ENCODE results near the gene ADGRV1. TPM values are rescaled to one million over a fixed set of nuclear protein-coding genes. Genes with fewer than 3 reads are reported as not detected.

ADGRV1 gene
- total RNA-seq, 1 experiment from 2014 or later, result 64.8 TPM

GRCh38 chr5:90849939-90850338 lies 291.3 kb downstream of the ADGRV1 start:
- Histone ChIP-seq H3K79me1 (ENCODE audit: insufficient read depth, low read depth, low read length, poor library complexity, severe bottlenecking) (no peaks in the 10 kb centered on the region), H4K91ac (ENCODE audit: insufficient read length, low read depth, low read length) (no peak overlapping the region), H3K27ac (ENCODE audit: insufficient read length, low read depth, low read length) (no peak overlapping the region), H3K27me3 (ENCODE audit: insufficient read depth, low read length) (no peaks in the 10 kb centered on the region), H4K8ac (replicated peaks; ENCODE audit: insufficient read length, low read depth, low read length) (no peak overlapping the region), H2BK120ac (ENCODE audit: low read depth, low read length, poor library complexity, severe bottlenecking) (no peak overlapping the region), H2BK12ac (ENCODE audit: insufficient read length, low read depth, low read length) (no peak overlapping the region), H3K4me2 (ENCODE audit: insufficient read depth, insufficient read length, low read length) (no peak overlapping the region), H3K23me2 (ENCODE audit: insufficient read length, low read depth, low read length, poor library complexity, severe bottlenecking) (no peaks in the 10 kb centered on the region), H2BK20ac (ENCODE audit: low read depth, low read length, poor library complexity, severe bottlenecking) (no peak overlapping the region), H3T11ph (ENCODE audit: low read length) (no peak overlapping the region), H3K18ac (ENCODE audit: insufficient read length, low read depth, low read length) (no peak overlapping the region), H3K14ac (ENCODE audit: insufficient read depth, low read length) (no peak overlapping the region), H2BK5ac (ENCODE audit: insufficient read length, low read length) (no peak overlapping the region), H3K4ac (ENCODE audit: low read depth, low read length) (no peak overlapping the region), H2AFZ (ENCODE audit: low read length) (no peak overlapping the region), H3K79me2 (ENCODE audit: insufficient read depth, low read length) (no peaks in the 10 kb centered on the region), H3K9me3 (ENCODE audit: control insufficient read depth, low read depth, low read length) (no peaks in the 10 kb centered on the region), H4K20me1 (ENCODE audit: control insufficient read depth, insufficient read depth, insufficient read length) (no peaks in the 10 kb centered on the region), H2AK5ac (ENCODE audit: insufficient read length, low read length) (no peak overlapping the region), H3K23ac (ENCODE audit: insufficient read length, low read depth, low read length) (no peak overlapping the region), H4K5ac (ENCODE audit: insufficient read length, low read depth, low read length) (no peak overlapping the region), H3K4me1 (ENCODE audit: insufficient read depth, low read length) (no peaks in the 10 kb centered on the region), H3K56ac (ENCODE audit: insufficient read length, low read depth, low read length) (no peak overlapping the region), H2BK15ac (ENCODE audit: low read depth, low read length) (no peak overlapping the region), H3K9ac (ENCODE audit: extremely low read depth, insufficient read length, low read length) (no peak overlapping the region)
- no peak for DNase-seq
- TF ChIP-seq CTCF (conservative IDR thresholded peaks at IDR 0.05), result no peak; the same call in 2 of the 3 replicates
- peaks cover 17 to 25% (median 23%) of the 10 kb centered on the region in 3 experiments for H3K36me3 Mint-ChIP-seq (ENCODE audit: insufficient read depth in 1 of 3, low read depth in 3 of 3)
- peaks cover 0 to 7% of the 10 kb centered on the region in 2 experiments; a peak in 3 of 5 replicates for H3K9me3 Mint-ChIP-seq
- no peaks in the 10 kb centered on the region for H3K4me1 Mint-ChIP-seq
- H3K27ac Mint-ChIP-seq, result no peak overlapping the region
- H3K27me3 Mint-ChIP-seq (ENCODE audit: low read depth), result no peaks in the 10 kb centered on the region
- H3K4me3 Mint-ChIP-seq, result no peak overlapping the region

All from H9 (cell line).